Measurements from ENCODE around the gene IPO4. TPM values are rescaled to one million over a fixed set of nuclear protein-coding genes. Genes with fewer than 3 reads are reported as not detected.

The IPO4 gene
- total and polyA plus RNA-seq, 2 of the 13 experiments (the other 11 are each of a cell fraction or from before 2014, with no cell fraction given) = 39.0 to 179 TPM

DNA sequence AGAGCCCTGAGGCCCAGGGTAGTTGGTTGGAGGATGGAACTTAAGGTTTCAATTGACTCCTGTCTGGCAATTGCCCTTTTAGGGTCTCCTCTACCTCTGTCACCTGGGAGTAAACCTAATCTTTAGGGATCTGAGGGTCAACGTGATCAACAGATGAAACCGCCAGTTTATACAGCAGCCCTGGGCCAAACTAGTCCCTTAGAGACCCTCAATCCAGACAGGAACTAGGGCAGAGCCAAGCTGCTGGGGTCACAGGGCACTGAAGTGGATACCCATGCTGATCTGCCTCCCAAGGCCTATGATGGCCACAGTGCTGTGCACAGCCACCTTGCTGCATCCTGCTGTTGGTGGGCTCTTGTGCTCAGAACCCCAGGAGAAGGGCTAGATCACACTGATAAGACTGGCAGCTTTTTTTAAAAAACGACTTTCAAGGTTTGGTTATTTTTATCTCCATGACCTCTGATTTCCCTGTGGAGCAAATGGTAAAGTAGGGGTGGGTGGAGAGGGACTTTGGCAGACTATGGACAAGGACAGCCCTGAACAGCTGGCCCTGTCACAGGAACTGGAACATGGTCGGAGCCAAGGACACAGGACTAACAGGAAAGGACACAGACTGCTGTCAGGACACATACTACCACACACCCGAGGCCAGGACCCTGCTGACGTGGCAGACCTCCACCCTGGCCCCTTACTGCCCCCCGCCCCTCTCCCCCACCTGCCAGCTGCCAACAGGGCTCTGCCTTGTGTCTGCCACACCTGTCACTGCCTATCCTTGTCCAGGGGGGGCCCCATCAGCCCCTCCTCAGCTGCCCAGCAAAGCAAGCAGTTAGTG is 57.7 kb downstream of the IPO4 start (continued):
- TF ChIP-seq NONO (IDR thresholded peaks at IDR 0.05) (no peak), NONO (CRISPR knock-in tag; conservative IDR thresholded peaks at IDR 0.05) (peak; percentile 62; the same call in 1 of the 2 replicates), ZNF33B (CRISPR knock-in tag; IDR thresholded peaks at IDR 0.05) (no peak), DPF2 (CRISPR knock-in tag; IDR thresholded peaks at IDR 0.05; ENCODE audit: borderline replicate concordance, low read depth) (peak; percentile 50; the same call in 1 of the 2 replicates), DNMT1 (CRISPR knock-in tag; IDR thresholded peaks at IDR 0.05) (peak; percentile 32; the same call in 1 of the 2 replicates), CREB1 (IDR thresholded peaks at IDR 0.05) (peak; percentile 15; the same call in 1 of the 2 replicates), CREB1 (CRISPR knock-in tag; IDR thresholded peaks at IDR 0.05) (no peak), LCORL (IDR thresholded peaks at IDR 0.05) (no peak), LCORL (CRISPR knock-in tag; IDR thresholded peaks at IDR 0.05) (peak; percentile 82), CENPT (CRISPR knock-in tag; IDR thresholded peaks at IDR 0.05; ENCODE audit: low read depth) (peak; percentile 52; the same call in 1 of the 2 replicates), CEBPG (CRISPR knock-in tag; IDR thresholded peaks at IDR 0.05) (peak; percentile 39; the same call in 1 of the 2 replicates)
- TF ChIP-seq, protein P1, sequence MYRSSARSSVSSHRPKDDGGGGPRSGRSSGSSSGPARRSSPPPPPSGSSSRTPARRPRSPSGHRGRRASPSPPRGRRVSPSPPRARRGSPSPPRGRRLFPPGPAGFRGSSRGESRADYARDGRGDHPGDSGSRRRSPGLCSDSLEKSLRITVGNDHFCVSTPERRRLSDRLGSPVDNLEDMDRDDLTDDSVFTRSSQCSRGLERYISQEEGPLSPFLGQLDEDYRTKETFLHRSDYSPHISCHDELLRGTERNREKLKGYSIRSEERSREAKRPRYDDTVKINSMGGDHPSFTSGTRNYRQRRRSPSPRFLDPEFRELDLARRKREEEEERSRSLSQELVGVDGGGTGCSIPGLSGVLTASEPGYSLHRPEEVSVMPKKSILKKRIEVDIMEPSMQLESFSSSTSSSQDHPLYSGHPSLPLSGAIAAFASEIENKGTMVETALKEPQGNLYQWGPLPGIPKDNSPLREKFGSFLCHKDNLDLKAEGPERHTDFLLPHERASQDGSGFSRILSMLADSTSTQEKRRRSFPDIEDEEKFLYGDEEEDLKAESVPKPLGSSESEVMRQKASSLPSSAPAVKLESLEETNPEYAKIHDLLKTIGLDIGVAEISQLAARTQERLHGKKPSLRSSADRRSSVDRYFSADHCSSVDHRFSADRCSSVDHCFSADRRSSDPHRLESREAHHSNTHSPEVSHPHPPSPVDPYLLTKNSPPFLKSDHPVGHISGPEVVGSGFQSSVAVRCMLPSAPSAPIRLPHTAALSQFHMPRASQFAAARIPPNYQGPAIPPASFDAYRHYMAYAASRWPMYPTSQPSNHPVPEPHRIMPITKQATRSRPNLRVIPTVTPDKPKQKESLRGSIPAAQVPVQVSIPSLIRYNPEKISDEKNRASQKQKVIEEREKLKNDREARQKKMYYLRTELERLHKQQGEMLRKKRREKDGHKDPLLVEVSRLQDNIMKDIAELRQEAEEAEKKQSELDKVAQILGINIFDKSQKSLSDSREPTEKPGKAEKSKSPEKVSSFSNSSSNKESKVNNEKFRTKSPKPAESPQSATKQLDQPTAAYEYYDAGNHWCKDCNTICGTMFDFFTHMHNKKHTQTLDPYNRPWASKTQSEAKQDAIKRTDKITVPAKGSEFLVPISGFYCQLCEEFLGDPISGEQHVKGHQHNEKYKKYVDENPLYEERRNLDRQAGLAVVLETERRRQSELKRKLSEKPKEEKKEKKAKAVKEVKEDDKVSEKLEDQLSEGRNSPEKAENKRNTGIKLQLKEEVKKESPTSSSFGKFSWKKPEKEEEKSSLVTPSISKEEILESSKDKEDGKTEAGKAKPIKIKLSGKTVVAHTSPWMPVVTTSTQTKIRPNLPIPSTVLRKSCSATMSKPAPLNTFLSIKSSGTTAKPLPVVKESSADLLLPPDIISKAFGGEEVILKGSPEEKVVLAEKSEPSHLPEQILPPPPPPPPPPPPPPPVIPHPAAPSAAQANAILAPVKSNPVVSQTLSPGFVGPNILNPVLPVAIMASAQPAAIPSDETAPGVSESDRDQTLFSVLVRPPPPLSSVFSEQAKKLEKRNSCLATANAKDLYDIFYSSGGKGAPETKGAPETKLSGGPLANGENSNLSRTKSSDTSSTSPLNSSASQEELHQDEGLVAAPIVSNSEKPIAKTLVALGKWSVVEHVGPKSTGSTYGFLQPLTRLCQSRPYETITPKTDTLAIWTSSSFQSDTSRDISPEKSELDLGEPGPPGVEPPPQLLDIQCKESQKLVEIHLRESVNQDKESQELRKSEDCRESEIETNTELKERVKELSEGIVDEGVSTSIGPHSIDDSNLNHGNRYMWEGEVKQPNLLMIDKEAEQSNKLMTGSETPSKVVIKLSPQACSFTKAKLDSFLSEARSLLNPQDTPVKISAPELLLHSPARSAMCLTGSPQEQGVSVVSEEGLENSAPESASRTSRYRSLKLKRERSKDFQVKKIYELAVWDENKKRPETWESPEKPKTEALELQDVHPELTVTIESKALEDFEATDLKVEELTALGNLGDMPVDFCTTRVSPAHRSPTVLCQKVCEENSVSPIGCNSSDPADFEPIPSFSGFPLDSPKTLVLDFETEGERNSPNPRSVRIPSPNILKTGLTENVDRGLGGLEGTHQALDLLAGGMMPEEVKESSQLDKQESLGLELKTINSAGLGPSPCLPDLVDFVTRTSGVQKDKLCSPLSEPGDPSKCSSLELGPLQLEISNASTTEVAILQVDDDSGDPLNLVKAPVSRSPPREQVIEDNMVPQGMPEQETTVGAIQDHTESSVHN (CRISPR knock-in tag; IDR thresholded peaks at IDR 0.05) = 0 out of 2 replicates have a peak, but pooled peaks have one; percentile 19
- TF ChIP-seq, protein P2, sequence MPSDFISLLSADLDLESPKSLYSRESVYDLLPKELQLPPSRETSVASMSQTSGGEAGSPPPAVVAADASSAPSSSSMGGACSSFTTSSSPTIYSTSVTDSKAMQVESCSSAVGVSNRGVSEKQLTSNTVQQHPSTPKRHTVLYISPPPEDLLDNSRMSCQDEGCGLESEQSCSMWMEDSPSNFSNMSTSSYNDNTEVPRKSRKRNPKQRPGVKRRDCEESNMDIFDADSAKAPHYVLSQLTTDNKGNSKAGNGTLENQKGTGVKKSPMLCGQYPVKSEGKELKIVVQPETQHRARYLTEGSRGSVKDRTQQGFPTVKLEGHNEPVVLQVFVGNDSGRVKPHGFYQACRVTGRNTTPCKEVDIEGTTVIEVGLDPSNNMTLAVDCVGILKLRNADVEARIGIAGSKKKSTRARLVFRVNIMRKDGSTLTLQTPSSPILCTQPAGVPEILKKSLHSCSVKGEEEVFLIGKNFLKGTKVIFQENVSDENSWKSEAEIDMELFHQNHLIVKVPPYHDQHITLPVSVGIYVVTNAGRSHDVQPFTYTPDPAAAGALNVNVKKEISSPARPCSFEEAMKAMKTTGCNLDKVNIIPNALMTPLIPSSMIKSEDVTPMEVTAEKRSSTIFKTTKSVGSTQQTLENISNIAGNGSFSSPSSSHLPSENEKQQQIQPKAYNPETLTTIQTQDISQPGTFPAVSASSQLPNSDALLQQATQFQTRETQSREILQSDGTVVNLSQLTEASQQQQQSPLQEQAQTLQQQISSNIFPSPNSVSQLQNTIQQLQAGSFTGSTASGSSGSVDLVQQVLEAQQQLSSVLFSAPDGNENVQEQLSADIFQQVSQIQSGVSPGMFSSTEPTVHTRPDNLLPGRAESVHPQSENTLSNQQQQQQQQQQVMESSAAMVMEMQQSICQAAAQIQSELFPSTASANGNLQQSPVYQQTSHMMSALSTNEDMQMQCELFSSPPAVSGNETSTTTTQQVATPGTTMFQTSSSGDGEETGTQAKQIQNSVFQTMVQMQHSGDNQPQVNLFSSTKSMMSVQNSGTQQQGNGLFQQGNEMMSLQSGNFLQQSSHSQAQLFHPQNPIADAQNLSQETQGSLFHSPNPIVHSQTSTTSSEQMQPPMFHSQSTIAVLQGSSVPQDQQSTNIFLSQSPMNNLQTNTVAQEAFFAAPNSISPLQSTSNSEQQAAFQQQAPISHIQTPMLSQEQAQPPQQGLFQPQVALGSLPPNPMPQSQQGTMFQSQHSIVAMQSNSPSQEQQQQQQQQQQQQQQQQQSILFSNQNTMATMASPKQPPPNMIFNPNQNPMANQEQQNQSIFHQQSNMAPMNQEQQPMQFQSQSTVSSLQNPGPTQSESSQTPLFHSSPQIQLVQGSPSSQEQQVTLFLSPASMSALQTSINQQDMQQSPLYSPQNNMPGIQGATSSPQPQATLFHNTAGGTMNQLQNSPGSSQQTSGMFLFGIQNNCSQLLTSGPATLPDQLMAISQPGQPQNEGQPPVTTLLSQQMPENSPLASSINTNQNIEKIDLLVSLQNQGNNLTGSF (CRISPR knock-in tag; IDR thresholded peaks at IDR 0.05) = no peak
- TF ChIP-seq, protein P3, sequence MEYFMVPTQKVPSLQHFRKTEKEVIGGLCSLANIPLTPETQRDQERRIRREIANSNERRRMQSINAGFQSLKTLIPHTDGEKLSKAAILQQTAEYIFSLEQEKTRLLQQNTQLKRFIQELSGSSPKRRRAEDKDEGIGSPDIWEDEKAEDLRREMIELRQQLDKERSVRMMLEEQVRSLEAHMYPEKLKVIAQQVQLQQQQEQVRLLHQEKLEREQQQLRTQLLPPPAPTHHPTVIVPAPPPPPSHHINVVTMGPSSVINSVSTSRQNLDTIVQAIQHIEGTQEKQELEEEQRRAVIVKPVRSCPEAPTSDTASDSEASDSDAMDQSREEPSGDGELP (IDR thresholded peaks at IDR 0.05; ENCODE audit: borderline replicate concordance, low read depth) = peak; percentile 98

Measured in HepG2 (cell line).